ENCODE data around the gene HSD17B3.
"Not testable (repeated sequence)": the region's sequence is repeated elsewhere in the genome, so short reads cannot be mapped to it uniquely, and the experiment has no call there.

The HSD17B3 gene

GRCh38 chr9:96201140-96201539 lies 100.8 kb downstream of the HSD17B3 start:
- no peak for DNase-seq

GRCh38 chr9:96199006-96199405 lies 103.0 kb downstream of the HSD17B3 start:
- DNase-seq = no peak

- no peak for DNase-seq
Measured at GRCh38 chr9:96195541-96195940, 106.4 kb downstream of the HSD17B3 start.

- DNase-seq = no peak
Measured at GRCh38 chr9:96193236-96193755, 108.7 kb downstream of the HSD17B3 start.

- DNase-seq = no peak
Measured at GRCh38 chr9:96192710-96193109, 109.3 kb downstream of the HSD17B3 start.

- DNase-seq = no peak
Measured at GRCh38 chr9:96189995-96190394, 112.0 kb downstream of the HSD17B3 start.

GRCh38 chr9:96189581-96189980 lies 112.4 kb downstream of the HSD17B3 start:
- not testable (repeated sequence) for DNase-seq

- DNase-seq = no peak
Measured at GRCh38 chr9:96188571-96188970, 113.4 kb downstream of the HSD17B3 start.

- no peak for DNase-seq
Measured at GRCh38 chr9:96187151-96187555, 114.8 kb downstream of the HSD17B3 start.

GRCh38 chr9:96186591-96187011 lies 115.4 kb downstream of the HSD17B3 start:
- peak in 3 of 58 donors; percentile 4 to 19 (median 5) for DNase-seq

GRCh38 chr9:96185518-96186156 lies 116.3 kb downstream of the HSD17B3 start:
- DNase-seq = no peak

Measured in anterior cingulate cortex (tissue), 58 donors.